CD4-positive, alpha-beta T cell treated with Interleukin-21 for 1 hour (primary cell): ENCODE measurements around the gene DAZAP1.

Experiments
- DNase-seq: peaks from one replicate; pipeline ENCODE4 v3.0.0-alpha.2; 2020

DAZAP1 gene

GRCh38 chr19:1394252-1395193 lies 12.9 kb upstream of the DAZAP1 start:
- DNase-seq = no peak

DNA sequence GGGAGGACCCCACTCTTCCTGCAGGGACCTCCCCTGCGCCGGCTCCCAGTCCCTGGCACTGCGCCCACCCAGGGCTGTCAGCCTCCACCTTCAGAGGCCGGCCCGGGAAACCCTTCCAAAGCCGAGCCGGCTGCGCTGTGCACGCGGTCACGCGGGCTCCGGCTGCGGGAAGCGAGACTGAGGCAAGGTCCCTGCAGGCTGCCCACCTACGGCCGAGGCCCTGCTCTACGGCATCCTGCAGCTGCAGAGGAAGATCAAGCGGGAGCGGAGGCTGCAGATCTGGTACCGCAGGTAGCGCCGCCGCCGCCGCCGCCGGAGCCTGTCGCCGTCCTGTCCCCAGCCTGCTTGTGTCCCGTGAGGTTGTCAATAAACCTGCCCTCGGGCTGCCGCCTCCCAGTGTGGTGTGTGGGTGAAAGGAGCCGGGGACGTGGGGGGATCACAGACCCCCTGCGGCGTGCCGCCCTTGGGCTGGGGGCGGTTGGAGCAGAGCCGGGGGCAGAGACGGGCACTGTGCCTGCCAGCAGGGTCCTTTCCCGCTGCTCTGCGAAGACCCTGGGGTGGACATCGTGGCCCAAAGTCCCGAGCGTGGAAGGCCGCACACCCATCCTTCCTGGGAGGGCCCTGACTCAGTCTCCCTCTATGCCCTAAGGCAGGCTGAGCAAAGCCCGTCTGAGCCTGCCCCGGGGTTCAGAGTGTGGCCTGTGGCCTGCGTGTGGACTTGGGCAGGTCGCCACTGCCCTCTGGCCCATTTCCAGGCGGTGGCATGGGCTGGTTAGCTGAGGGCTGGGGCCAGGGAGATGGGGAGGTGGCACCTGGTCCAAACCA lies 12.0 kb upstream of the DAZAP1 start:
- DNase-seq = no peak

DNA sequence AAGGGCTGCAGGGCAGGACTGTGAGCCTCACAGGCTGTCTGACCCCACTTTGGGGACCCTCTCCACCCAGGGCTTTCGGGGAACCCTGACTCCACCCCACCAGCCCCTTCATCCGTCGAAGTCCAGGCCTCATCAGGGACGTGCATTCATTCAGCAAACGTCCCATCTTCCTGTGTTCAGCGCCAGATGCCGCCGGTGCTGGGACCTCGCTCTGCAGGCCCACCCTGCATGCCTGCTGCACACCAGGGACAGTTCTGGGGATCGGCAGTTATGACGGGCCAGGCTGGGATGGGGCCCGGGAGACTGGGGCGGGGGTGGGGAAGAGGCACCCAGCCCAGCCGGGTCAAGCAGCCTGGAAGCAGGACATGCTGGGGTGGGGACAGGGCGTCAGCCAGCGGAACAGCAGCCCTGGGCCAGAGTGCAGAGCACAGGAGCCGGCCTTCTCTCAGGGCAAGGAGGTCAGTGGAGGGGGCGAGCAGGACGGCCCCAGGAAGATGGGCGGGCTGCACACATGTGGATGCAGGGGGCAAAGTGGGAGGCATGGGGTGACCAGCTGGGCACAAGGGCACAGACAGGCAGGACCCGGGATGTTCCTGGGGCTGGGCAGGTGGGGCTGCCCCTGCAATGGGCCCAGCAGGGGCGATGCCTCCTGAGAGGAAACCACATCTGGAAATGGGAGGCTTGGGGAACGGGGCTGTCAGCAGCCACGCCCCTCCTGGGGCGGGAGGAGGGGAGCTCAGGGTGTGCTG lies 11.2 kb upstream of the DAZAP1 start:
- DNase-seq = no peak

GRCh38 chr19:1396768-1397679 lies 10.4 kb upstream of the DAZAP1 start:
- no peak for DNase-seq

- no peak for DNase-seq
Measured at GRCh38 chr19:1397838-1398237, 9.5 kb upstream of the DAZAP1 start.

GRCh38 chr19:1399079-1399478 lies 8.3 kb upstream of the DAZAP1 start:
- DNase-seq = no peak

DNA sequence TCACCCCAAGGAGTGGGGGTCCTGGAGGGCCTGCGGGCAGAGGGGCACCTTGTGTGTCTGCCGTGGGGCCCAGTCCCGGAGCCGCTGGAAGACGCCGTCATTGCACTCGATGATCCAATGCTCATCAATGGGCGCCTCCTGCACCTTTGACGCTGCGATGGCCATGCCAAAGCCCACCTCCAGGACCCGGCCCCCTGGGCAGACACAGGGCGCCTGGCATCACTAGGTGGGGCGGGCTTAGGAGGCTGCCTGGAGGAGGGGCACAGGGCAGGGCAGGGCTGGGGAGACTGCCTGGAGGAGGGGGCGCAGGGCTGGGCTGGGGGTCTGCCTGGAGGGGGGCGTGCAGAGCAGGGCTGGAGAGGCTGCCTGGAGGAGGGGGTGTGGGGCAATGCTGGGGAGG lies 7.6 kb upstream of the DAZAP1 start:
- DNase-seq = no peak

DNA sequence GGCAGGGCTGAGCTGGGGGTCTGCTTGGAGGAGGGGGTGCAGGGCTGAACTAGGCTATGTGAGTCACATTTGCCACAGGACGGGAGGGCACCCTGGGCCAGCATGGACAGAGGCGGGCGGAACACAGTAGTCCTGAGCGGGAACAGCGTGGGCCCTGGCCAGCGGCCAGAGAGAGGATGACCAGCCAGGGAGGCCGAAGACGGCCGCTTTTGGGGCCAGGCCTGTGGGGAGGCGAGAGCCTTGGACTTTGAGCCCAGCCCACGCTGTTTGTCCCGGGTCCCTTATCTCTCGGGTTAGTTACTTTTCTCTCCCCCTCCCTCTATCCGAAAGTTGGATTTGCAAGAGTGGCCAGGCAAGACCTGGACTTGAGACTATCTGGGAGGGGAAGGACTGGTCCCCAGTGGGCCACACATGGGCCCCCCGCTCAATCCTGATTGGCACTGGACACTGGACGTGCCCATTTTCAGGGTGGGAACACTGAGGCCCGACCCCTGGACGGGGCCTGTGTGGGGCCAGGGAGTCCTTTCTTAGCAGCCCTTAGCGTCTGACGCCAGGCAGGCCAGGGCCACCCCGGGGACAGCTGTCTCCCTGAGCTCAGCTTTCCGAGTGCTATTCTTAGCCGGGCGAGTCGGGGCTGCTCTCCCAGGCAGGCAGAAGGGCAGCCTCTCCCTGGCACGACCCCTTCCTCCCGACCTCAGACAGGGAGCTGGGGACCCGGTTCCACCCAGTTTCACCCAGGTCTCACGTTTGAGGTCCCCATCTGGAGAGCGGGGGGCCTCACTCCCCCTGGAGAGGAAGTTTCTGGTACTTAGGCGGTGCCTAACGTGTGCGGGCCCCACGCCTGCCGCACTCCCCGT lies 6.9 kb upstream of the DAZAP1 start:
- no peak for DNase-seq

DNA sequence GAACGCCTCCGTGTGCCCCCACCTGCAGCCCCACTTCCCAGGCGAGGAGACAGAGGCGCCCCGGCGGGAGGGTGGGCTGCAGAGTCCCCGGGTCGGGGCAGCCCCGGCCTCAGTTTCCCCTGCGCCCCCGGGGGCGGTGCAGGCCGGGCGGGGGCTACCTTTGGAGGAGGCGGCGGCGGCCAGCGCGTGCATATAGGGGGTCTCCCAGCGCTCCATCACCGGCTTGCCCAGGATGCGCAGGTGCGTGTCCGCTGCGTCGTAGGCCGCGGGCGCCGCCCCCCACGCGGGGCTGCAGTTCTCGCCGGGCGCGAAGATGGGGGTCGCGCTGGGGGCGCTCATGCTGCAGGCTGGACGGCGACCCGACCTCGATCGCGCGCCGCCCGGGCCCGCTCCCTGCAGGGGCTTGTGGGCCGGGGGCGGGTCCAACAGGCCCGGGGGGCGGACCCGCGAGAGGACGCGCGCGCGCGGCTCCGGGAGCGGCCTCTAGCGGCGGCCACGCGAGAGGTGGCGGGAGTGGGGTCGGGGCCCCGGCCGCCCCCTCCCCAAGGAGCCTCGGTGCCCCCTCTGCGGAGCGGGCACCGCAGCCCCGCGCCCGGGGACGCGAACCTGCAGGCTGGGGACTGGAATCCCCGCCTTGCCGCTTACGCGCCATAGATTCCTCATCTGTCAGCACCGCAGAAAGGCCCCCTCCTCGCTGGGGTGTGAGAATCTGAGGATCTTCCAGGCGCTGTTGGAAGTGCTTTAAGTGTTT lies 6.1 kb upstream of the DAZAP1 start, which contains the start of gene GAMT:
GAMT (minus strand) TSS at position 405 of the 751 bp plus-strand sequence; CDS start at position 339, 66 bp downstream.
- peak; percentile 61 for DNase-seq

DNA sequence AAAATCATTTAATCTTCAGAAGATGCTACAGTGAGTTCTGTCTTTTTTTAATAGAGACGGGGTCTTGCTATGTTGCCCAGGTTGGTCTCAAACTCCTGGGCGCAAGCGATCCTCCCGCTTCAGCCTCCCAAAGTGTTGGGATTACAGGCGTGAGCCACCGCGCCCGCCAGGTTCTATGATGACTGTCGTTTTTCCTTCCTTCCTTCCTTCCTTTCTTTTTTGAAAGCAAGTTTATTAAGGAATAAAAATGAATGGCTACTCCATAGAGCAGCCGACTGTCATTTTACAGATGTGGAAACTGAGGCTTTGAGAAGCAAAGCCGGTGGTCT lies 5.5 kb upstream of the DAZAP1 start:
- no peak for DNase-seq

DNA sequence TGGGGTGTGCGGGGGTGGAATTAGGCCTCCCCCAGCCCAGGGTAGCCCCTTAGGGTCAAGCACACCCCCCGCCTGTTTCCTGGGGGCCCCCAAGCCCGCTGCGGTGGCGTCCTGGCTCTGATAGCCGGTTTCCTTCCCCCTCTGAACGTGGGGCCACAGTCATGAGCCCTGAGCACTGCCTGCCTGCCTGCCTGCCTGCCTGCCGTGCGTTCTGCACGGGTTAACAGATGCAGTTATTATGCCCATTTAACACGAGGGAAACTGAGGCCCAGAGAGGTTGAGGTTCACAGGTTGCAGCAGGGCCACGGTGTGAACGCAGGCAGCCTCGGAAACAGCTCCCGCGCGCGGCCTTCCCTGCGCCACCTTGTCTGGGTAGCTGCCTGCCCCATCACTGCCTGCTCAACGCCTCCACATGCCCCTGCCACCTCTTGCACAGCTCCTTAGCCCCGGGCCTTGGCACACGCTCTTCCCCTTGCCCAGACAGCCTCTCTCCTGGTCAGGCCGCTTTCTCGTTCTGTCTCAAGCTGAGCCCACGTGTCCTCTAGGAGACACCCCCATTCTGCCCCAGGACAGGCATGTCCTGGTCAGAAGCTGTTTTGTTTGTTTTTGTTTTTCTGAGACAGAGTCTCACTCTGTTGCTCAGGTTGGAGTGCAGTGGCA lies 4.8 kb upstream of the DAZAP1 start:
- no peak for DNase-seq

GRCh38 chr19:1406774-1407527 lies 435 bp upstream of the DAZAP1 start:
- DNase-seq = peak; percentile 99

GRCh38 chr19:1408300-1409203 lies 1.2 kb downstream of the DAZAP1 start:
- DNase-seq = peak; percentile 72

- DNase-seq = no peak
Measured at GRCh38 chr19:1409204-1410005, 2.0 kb downstream of the DAZAP1 start.

- peak; percentile 29 for DNase-seq
Measured at GRCh38 chr19:1410136-1410786, 2.9 kb downstream of the DAZAP1 start.

DNA sequence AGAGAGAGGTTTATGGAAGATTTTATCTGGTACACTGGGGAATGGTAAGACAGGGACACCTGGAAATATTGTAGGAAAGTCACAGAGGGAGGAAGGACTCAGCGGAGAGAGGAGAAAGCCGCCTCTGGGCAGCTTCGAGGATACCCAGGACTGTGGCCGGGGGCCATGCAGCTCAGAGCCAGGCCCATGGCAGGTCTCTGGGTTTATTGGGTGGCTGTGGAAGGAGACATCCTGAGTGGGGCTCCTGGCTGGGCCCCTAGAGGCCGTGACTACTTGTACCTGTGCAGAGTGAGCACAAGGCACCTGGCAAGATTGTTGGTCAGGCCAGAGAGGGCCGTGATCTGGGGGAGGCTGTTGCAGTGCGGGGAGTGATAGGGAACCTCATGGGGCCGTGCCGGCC lies 3.4 kb downstream of the DAZAP1 start:
- DNase-seq = no peak
